Measurements from ENCODE around the gene ATOH7. TPM values are rescaled to one million over a fixed set of nuclear protein-coding genes. Genes with fewer than 3 reads are reported as not detected.
"Not testable (repeated sequence)": the region's sequence is repeated elsewhere in the genome, so short reads cannot be mapped to it uniquely, and the experiment has no call there.

ATOH7 gene
- not detected in 2 replicates for total RNA-seq

GRCh38 chr10:68231817-68232251, at the start of gene ATOH7:
ATOH7 (minus strand) TSS chr10:68232113; CDS start chr10:68231677, 436 bp downstream.
- intact Hi-C loops (cut with micrococcal nuclease): no loop called here

GRCh38 chr10:68280758-68281157, 48.8 kb upstream of the ATOH7 start:
- intact Hi-C loops (cut with micrococcal nuclease): no loop called here

- intact Hi-C loops (cut with micrococcal nuclease): not testable (repeated sequence)
These were observed 47.2 kb upstream of the ATOH7 start for GRCh38 chr10:68278906-68279753.

GRCh38 chr10:68277814-68278213, 45.9 kb upstream of the ATOH7 start:
- intact Hi-C loops (cut with micrococcal nuclease): not testable (repeated sequence)

GRCh38 chr10:68276224-68276623, 44.3 kb upstream of the ATOH7 start:
- intact Hi-C loops (cut with micrococcal nuclease): no loop called here

- intact Hi-C loops (cut with micrococcal nuclease): no loop called here
These were observed 43.8 kb upstream of the ATOH7 start for GRCh38 chr10:68275600-68276126.

GRCh38 chr10:68272833-68273232, 40.9 kb upstream of the ATOH7 start:
- intact Hi-C loops (cut with micrococcal nuclease): no loop called here

- intact Hi-C loops (cut with micrococcal nuclease): no loop called here
These were observed 39.4 kb upstream of the ATOH7 start for GRCh38 chr10:68271196-68271882.

- intact Hi-C loops (cut with micrococcal nuclease): no loop called here
These were observed 37.8 kb upstream of the ATOH7 start for GRCh38 chr10:68269562-68270290.

GRCh38 chr10:68261132-68261856, 29.4 kb upstream of the ATOH7 start:
- intact Hi-C loops (cut with micrococcal nuclease): no loop called here

- intact Hi-C loops (cut with micrococcal nuclease): no loop called here
These were observed 21.4 kb upstream of the ATOH7 start for GRCh38 chr10:68253346-68253745.

GRCh38 chr10:68251625-68252495, 19.9 kb upstream of the ATOH7 start:
- intact Hi-C loops (cut with micrococcal nuclease): no loop called here

GRCh38 chr10:68251151-68251550, 19.2 kb upstream of the ATOH7 start:
- intact Hi-C loops (cut with micrococcal nuclease): no loop called here

GRCh38 chr10:68249297-68249696, 17.4 kb upstream of the ATOH7 start:
- intact Hi-C loops (cut with micrococcal nuclease): no loop called here

- intact Hi-C loops (cut with micrococcal nuclease): no loop called here
These were observed 16.0 kb upstream of the ATOH7 start for GRCh38 chr10:68247931-68248330.

GRCh38 chr10:68246397-68246796, 14.5 kb upstream of the ATOH7 start:
- intact Hi-C loops (cut with micrococcal nuclease): not testable (repeated sequence)

GRCh38 chr10:68242051-68242450, 10.1 kb upstream of the ATOH7 start:
- intact Hi-C loops (cut with micrococcal nuclease): no loop called here

GRCh38 chr10:68239596-68240150, 7.8 kb upstream of the ATOH7 start:
- intact Hi-C loops (cut with micrococcal nuclease): no loop called here

GRCh38 chr10:68239069-68239468, 7.2 kb upstream of the ATOH7 start:
- intact Hi-C loops (cut with micrococcal nuclease): no loop called here

- intact Hi-C loops (cut with micrococcal nuclease): no loop called here
These were observed 6.5 kb upstream of the ATOH7 start for GRCh38 chr10:68238371-68238770.

Measured in T-helper 2 cell treated with Interferon-gamma antibody and Interleukin-4, amounts not matched to agents 100 ng/mL and 5 ng/mL, for 36 hours (primary cell).